Right lobe of liver (tissue), 6 donors: ENCODE results near the gene OBSL1. TPM values are rescaled to one million over a fixed set of nuclear protein-coding genes. Genes with fewer than 3 reads are reported as not detected.

Experiments
- ATAC-seq, 4 donors: fragments of 200-7000 bp; cut with Tn5 transposase; one replicate each; pipeline ENCODE4 v1.9.1; 2020; ENCODE audit warnings: mild to moderate bottlenecking in 4 of 4, moderate library complexity in 4 of 4
- DNase-seq, 3 donors: peaks; one replicate each; pipeline ENCODE4 v3.0.0-alpha.2; 2020
- H3K27ac ChIP-seq, 3 donors: fragments of 200-600 bp; one replicate each; pipeline ENCODE4 v1.8.0; 2022
- H3K27me3 ChIP-seq, 2 donors: fragments of 200-600 bp; one replicate each; pipeline ENCODE4 v1.8.0; 2022
- H3K36me3 ChIP-seq, 4 donors: fragments of 200-600 bp; sonication (generic) in 1 of 4; one replicate each; pipeline versions ENCODE4 v1.5.1 to v1.8.0; 2017 to 2022; ENCODE audit warnings: control low read depth in 1 of 4
- H3K4me1 ChIP-seq, 4 donors: fragments of 200-600 bp; sonication (generic) in 1 of 4; one replicate each; pipeline versions ENCODE4 v1.5.1 to v1.8.0; 2017 to 2022; ENCODE audit warnings: control low read depth in 1 of 4
- H3K4me3 ChIP-seq, 3 donors: fragments of 200-600 bp; one replicate each; pipeline ENCODE4 v1.8.0; 2022
- H3K9me3 ChIP-seq, 4 donors: fragments of 200-600 bp; sonication (generic) in 1 of 4; one replicate each; pipeline versions ENCODE4 v1.5.1 to v1.8.0; 2017 to 2022; ENCODE audit warnings: control low read depth in 1 of 4
- POLR2A ChIP-seq: fragments of 450-650 bp; IDR thresholded peaks from one replicate; pipeline ENCODE4 v1.6.1; 2017; ENCODE audit warnings: antibody characterized with exemption, mild to moderate bottlenecking
- WGBS: methylation state at CpG from one replicate; pipeline ENCODE4 v1.1.6; 2018; ENCODE audit warnings: low coverage, low lambda C conversion rate; ENCODE audit not compliant: insufficient coverage; ENCODE audit errors: missing lambda C conversion rate; 5-methylcytosine and 5-hydroxymethylcytosine counted together
- intact Hi-C, 2 donors: fragments of 100-400 bp; cut with DNase I; formaldehyde crosslinking; loops; one replicate each; pipeline versions ENCODE4 v1.11.2 to v1.14.1; 2022
- total RNA-seq, 6 experiments: library from RNA; depleted of rRNA in 2 of 6; stranded (reverse); fragments of >200 nt in 2 of 6; fragmentation: NEBNext Ultra II Directional in 3 of 6; extraction: Animal tissue kit (Norgen Biotek cat#: 25700) in 3 of 6; gene quantifications; one replicate each; pipeline versions ENCODE4 v1.1.0 to v1.2.4, GENCODE V29; 2016 to 2023
- TF ChIP-seq, protein P1 (sequence below), 4 donors: fragments of 200-600 bp in 3 of 4; fragments of 450-650 bp in 1 of 4; IDR thresholded peaks; one replicate each; pipeline versions ENCODE4 v1.5.1 to v1.8.0; 2016 to 2022; ENCODE audit warnings: antibody characterized with exemption in 4 of 4, mild to moderate bottlenecking in 2 of 4
- donor health status: DM: no; HTN: yes; CAD: no.
- donor health status: DM: no; HTN: no; CAD: no.
- donor health status: DM: no; HTN: no; CAD: no.
- donor health status: DM: no; HTN: yes; CAD: no.
- donor health status: DM: no; HTN: yes; CAD: no.

OBSL1 gene
- total RNA-seq, 6 experiments from 2014 or later, result 27.0 to 42.5 (median 39.4) TPM

GRCh38 chr2:219555956-219556355 lies 15.4 kb downstream of the OBSL1 start:
- intact Hi-C loops, result no loop called here
- TF ChIP-seq, protein P1, sequence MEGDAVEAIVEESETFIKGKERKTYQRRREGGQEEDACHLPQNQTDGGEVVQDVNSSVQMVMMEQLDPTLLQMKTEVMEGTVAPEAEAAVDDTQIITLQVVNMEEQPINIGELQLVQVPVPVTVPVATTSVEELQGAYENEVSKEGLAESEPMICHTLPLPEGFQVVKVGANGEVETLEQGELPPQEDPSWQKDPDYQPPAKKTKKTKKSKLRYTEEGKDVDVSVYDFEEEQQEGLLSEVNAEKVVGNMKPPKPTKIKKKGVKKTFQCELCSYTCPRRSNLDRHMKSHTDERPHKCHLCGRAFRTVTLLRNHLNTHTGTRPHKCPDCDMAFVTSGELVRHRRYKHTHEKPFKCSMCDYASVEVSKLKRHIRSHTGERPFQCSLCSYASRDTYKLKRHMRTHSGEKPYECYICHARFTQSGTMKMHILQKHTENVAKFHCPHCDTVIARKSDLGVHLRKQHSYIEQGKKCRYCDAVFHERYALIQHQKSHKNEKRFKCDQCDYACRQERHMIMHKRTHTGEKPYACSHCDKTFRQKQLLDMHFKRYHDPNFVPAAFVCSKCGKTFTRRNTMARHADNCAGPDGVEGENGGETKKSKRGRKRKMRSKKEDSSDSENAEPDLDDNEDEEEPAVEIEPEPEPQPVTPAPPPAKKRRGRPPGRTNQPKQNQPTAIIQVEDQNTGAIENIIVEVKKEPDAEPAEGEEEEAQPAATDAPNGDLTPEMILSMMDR (IDR thresholded peaks at IDR 0.05), result no peak
- no peak for TF ChIP-seq POLR2A
- H3K36me3 ChIP-seq, result no peaks in the 10 kb centered on the region
- ATAC-seq, result no peak
- WGBS, result no CpG with 5 or more reads among the region's 20 CpGs
- no peak overlapping the region for H3K27ac ChIP-seq
- no peak for DNase-seq
- peaks cover 0 to 10% (median 0%) of the 10 kb centered on the region in 4 donors for H3K4me1 ChIP-seq
- H3K4me3 ChIP-seq, result no peak overlapping the region
- no peaks in the 10 kb centered on the region for H3K27me3 ChIP-seq
- no peaks in the 10 kb centered on the region for H3K9me3 ChIP-seq

DNA sequence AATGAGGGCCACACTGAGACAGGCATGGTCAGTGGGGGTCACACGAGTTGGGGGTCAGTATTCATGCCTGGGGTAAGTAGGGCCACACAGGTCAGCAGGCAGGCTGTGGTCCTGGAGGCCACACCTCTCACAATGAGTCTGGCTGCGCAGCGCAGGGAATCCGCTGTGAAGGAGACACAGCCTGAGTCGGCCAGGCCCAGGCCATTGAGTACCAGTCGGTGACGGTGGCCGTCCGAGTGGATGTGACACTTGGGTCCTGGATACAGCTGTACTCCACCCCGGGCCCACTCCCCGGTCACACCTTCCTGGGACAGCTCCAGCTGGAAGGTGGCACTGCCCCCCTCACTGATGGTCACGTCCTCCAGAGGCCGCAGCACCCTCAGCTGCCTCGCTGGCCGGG lies 17.0 kb downstream of the OBSL1 start:
- 90% methylated on average over 2 of the region's 15 CpGs for WGBS
- TF ChIP-seq, protein P1 (IDR thresholded peaks at IDR 0.05), result no peak
- no peak for TF ChIP-seq POLR2A
- Histone ChIP-seq H3K36me3 (no peaks in the 10 kb centered on the region), H3K9me3 (no peaks in the 10 kb centered on the region), H3K27me3 (no peaks in the 10 kb centered on the region), H3K4me3 (no peak overlapping the region), H3K27ac (no peak overlapping the region), H3K4me1 (peaks cover 0 to 10% (median 0%) of the 10 kb centered on the region in 4 donors)
- DNase-seq (no peak), ATAC-seq (no peak)
- intact Hi-C loops, result no loop called here

- Histone ChIP-seq H3K27me3 (no peaks in the 10 kb centered on the region), H3K36me3 (no peaks in the 10 kb centered on the region), H3K4me3 (no peak overlapping the region), H3K27ac (no peak overlapping the region), H3K9me3 (no peaks in the 10 kb centered on the region), H3K4me1 (peaks cover 0 to 10% (median 0%) of the 10 kb centered on the region in 4 donors)
- WGBS, result 83% methylated on average over 9 of the region's 12 CpGs
- intact Hi-C loops, result no loop called here
- no peak for TF ChIP-seq POLR2A
- TF ChIP-seq, protein P1 (IDR thresholded peaks at IDR 0.05), result no peak
- DNase-seq, result no peak
- ATAC-seq, result no peak
These were observed 17.8 kb downstream of the OBSL1 start for GRCh38 chr2:219553463-219553963.

DNA sequence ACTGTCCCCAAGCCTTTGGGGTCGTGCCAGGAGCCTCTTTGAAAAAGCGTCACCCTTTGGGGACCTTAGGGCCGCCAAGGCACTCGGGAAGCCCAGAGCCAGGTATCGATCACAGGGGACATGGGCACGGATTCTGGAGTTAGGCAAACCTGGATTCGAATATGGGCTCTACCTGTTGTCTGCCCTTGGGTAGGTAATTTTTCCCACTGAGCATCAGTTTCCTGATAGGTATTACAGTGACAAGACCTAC lies 18.2 kb downstream of the OBSL1 start:
- no peak for TF ChIP-seq POLR2A
- ATAC-seq (no peak), DNase-seq (no peak)
- H3K9me3 ChIP-seq, result no peaks in the 10 kb centered on the region
- H3K27ac ChIP-seq, result no peak overlapping the region
- intact Hi-C loops, result no loop called here
- no peaks in the 10 kb centered on the region for H3K36me3 ChIP-seq
- peaks cover 0 to 10% (median 0%) of the 10 kb centered on the region in 4 donors for H3K4me1 ChIP-seq
- 33% methylated on average over 4 of the region's 7 CpGs for WGBS
- H3K4me3 ChIP-seq, result peak overlapping the region; percentile 52 to 65 (median 65)
- no peaks in the 10 kb centered on the region for H3K27me3 ChIP-seq

DNA sequence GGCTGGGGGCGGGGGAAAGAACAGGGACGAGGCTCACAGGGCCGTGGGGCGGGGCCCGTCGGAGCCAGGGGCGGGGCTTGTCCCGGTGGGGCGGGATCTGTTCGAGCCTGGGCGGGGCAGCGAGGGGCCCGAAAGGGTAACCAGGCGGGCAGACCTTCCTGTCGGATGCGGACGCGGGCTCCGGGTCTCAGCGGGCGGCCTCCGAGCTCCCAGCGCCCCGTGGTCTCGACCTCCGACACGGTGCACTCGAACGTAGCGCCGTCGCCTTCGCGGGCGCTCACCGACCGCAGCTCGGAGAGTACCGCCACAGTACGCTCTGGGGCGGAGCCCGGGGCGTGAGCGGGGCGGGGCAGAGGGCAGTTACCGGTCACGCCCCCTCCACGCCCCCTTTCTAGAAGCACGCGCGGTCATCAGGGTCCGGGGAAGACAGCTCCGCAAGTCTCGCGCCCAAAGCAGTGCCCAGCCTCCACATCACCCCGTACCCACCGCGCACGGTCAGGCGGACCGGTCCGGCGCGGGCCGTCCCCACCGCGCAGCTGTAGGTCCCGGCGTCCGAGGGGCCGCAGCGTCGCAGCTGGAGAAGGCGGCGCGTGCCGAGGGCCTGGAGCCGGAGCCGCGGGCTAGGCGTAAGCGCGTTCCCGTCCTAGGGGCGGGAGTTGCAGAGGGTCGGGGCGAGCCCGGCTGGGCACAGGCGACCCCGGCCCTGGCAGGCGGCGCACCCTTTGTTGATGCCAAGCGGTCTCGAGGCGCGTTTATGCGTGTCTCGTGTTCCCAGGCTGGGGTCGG lies 18.8 kb downstream of the OBSL1 start:
- ATAC-seq (peak; percentile 94 to 97 (median 96)), DNase-seq (peak; percentile 86 to 90 (median 87))
- TF ChIP-seq, protein P1 (IDR thresholded peaks at IDR 0.05), result no peak
- no peak for TF ChIP-seq POLR2A
- H3K4me3 ChIP-seq, result peak overlapping the region; percentile 52 to 65 (median 65)
- 3% methylated on average over 15 of the region's 99 CpGs for WGBS
- H3K9me3 ChIP-seq, result no peaks in the 10 kb centered on the region
- H3K4me1 ChIP-seq, result peaks cover 0 to 10% (median 0%) of the 10 kb centered on the region in 4 donors
- H3K27ac ChIP-seq, result no peak overlapping the region
- no peaks in the 10 kb centered on the region for H3K27me3 ChIP-seq
- intact Hi-C loops, result no loop called here
- H3K36me3 ChIP-seq, result no peaks in the 10 kb centered on the region
